T-helper 17 cell (primary cell): ENCODE data around the gene ZNF584. TPM values are rescaled to one million over a fixed set of nuclear protein-coding genes. Genes with fewer than 3 reads are reported as not detected.

Experiments used
- total RNA-seq, 4 donors: library from RNA in 2 of 4; stranded (reverse) in 2 of 4; gene quantifications; one replicate each; pipeline ENCODE4 v1.2.3 and lab custom pipeline; 2022 to 2026

Gene ZNF584
- total RNA-seq, 2 donors from 2014 or later: 3.0 to 5.4 TPM

Other genes with a start within 250 kb of the ZNF584 start
- gene ZNF274, start 225.6 kb upstream of the ZNF584 start, total RNA-seq: 10 to 100 TPM; 30.4 to 41.0 TPM
- 10 to 100 TPM; 13.4 to 15.0 TPM for gene ZNF544, start 179.7 kb upstream of the ZNF584 start, total RNA-seq
- 1 to 10 TPM; 5.6 to 6.6 TPM for gene ZNF8, start 129.7 kb upstream of the ZNF584 start, total RNA-seq
- 100 to 1,000 TPM; 108 to 110 TPM for gene ERVK3-1, start 103.3 kb upstream of the ZNF584 start, total RNA-seq
- 1 to 10 TPM; 1.5 to 1.7 TPM for gene ZSCAN22, start 81.7 kb upstream of the ZNF584 start, total RNA-seq
- gene A1BG, start 55.2 kb upstream of the ZNF584 start, total RNA-seq: 10 to 100 TPM; 16.0 to 21.7 TPM
- gene ZNF497, start 45.9 kb upstream of the ZNF584 start, total RNA-seq: 1 to 10 TPM in 1 of 2 donors, under 1 TPM in 1; 0.55 to 1.6 TPM
- 1 to 10 TPM; 1.2 to 1.6 TPM for gene ZNF837, start 27.6 kb upstream of the ZNF584 start, total RNA-seq
- gene RPS5, start 21.4 kb upstream of the ZNF584 start, total RNA-seq: 1,000 to 10,000 TPM; 1,065 to 1,239 TPM
- gene RNF225, start 13.0 kb upstream of the ZNF584 start, total RNA-seq: not detected
- 1 to 10 TPM in 1 of 2 donors, under 1 TPM in 1; 0.76 to 1.7 TPM for gene ZNF132, start 31.5 kb downstream of the ZNF584 start, total RNA-seq
- 10 to 100 TPM in 1 of 2 donors, 1 to 10 TPM in 1; 8.6 to 12.6 TPM for gene ZNF324B, start 43.0 kb downstream of the ZNF584 start, total RNA-seq
- gene ZNF324, start 58.4 kb downstream of the ZNF584 start, total RNA-seq: 10 to 100 TPM; 21.0 to 35.2 TPM
- gene ZNF446, start 67.7 kb downstream of the ZNF584 start, total RNA-seq: 10 to 100 TPM; 13.9 to 17.3 TPM
- gene SLC27A5, start 103.3 kb downstream of the ZNF584 start, total RNA-seq: 1 to 10 TPM; 6.6 to 7.7 TPM
- 1 to 10 TPM; 7.0 to 8.2 TPM for gene ZBTB45, start 111.2 kb downstream of the ZNF584 start, total RNA-seq
- 100 to 1,000 TPM; 427 to 525 TPM for gene TRIM28, start 135.4 kb downstream of the ZNF584 start, total RNA-seq
- 10 to 100 TPM; 74.8 to 88.8 TPM for gene CHMP2A, start 146.5 kb downstream of the ZNF584 start, total RNA-seq
- 10 to 100 TPM; 36.1 to 63.5 TPM for gene UBE2M, start 150.0 kb downstream of the ZNF584 start, total RNA-seq
- 10 to 100 TPM; 29.9 to 34.0 TPM for gene MZF1, start 164.7 kb downstream of the ZNF584 start, total RNA-seq